Tibial nerve (tissue), 4 donors: ENCODE results near the gene CHTF8. TPM values are rescaled to one million over a fixed set of nuclear protein-coding genes. Genes with fewer than 3 reads are reported as not detected.

ENCODE experiments used
- DNase-seq, 2 donors: peaks; one replicate each; pipeline ENCODE4 v3.0.0-alpha.2; 2019; ENCODE audit warnings: low spot score in 2 of 2
- H3K27ac ChIP-seq, 4 donors: fragments of 200-600 bp; sonication (generic) in 3 of 4; one replicate each; pipeline ENCODE4 v1.5.1; 2017 to 2019; ENCODE audit warnings: mild to moderate bottlenecking in 1 of 4
- H3K27me3 ChIP-seq, 2 donors: fragments of 200-600 bp; sonication (generic) in 1 of 2; one replicate each; pipeline versions ENCODE4 v1.5.1 to v1.6.0; 2017 to 2019
- H3K36me3 ChIP-seq, 3 donors: fragments of 200-600 bp; sonication (generic); one replicate each; pipeline ENCODE4 v1.5.1; 2018 to 2019
- H3K4me1 ChIP-seq, 4 donors: fragments of 200-600 bp; sonication (generic) in 3 of 4; one replicate each; pipeline ENCODE4 v1.5.1; 2017 to 2019
- H3K4me3 ChIP-seq, 4 donors: fragments of 200-600 bp; sonication (generic) in 3 of 4; one replicate each; pipeline ENCODE4 v1.5.1; 2017 to 2019; ENCODE audit warnings: mild to moderate bottlenecking in 1 of 4, moderate library complexity in 1 of 4
- H3K9me3 ChIP-seq, 4 donors: fragments of 200-600 bp; sonication (generic) in 3 of 4; one replicate each; pipeline ENCODE4 v1.5.1; 2017 to 2019
- CTCF ChIP-seq, 5 experiments: fragments of 200-600 bp in 3 of 5; fragments of 450-650 bp in 2 of 5; sonication (generic) in 3 of 5; IDR thresholded peaks; one replicate each; pipeline ENCODE4 v1.5.1; 2016 to 2019; ENCODE audit warnings: antibody characterized with exemption in 5 of 5, mild to moderate bottlenecking in 3 of 5, moderate library complexity in 2 of 5
- EP300 ChIP-seq, 2 donors: sonication (generic); formaldehyde crosslinking; IDR thresholded peaks; one replicate each; pipeline ENCODE4 v1.6.1; 2017; ENCODE audit warnings: antibody characterized with exemption in 2 of 2, mild to moderate bottlenecking in 1 of 2
- POLR2A ChIP-seq, 2 donors: fragments of 450-650 bp; IDR thresholded peaks; one replicate each; pipeline ENCODE4 v1.6.1; 2017; ENCODE audit warnings: antibody characterized with exemption in 2 of 2, mild to moderate bottlenecking in 2 of 2, moderate library complexity in 2 of 2
- WGBS, 2 donors: methylation state at CpG; one replicate each; pipeline ENCODE4 v1.1.5; 2018; 5-methylcytosine and 5-hydroxymethylcytosine counted together
- total RNA-seq, 4 donors: library from RNA; depleted of rRNA; stranded (reverse); fragments of >200 nt; gene quantifications; one replicate each; pipeline ENCODE4 v1.1.0, GENCODE V29; 2016

CHTF8 gene
- total RNA-seq, 4 donors from 2014 or later, result 58.8 to 99.0 (median 76.5) TPM

GRCh38 chr16:69100071-69100691, 32.2 kb downstream of the CHTF8 start:
- H3K27ac ChIP-seq, result no peak overlapping the region
- no peaks in the 10 kb centered on the region for H3K36me3 ChIP-seq
- H3K4me3 ChIP-seq, result no peak overlapping the region
- H3K4me1 ChIP-seq, result peaks cover 0 to 2% (median 0%) of the 10 kb centered on the region in 4 donors
- 41 to 52% methylated on average over 11 of the region's 11 CpGs for WGBS, 2 donors
- TF ChIP-seq CTCF (IDR thresholded peaks at IDR 0.05) (no peak), EP300 (IDR thresholded peaks at IDR 0.05) (no peak), POLR2A (IDR thresholded peaks at IDR 0.05) (no peak)
- H3K9me3 ChIP-seq, result no peaks in the 10 kb centered on the region
- peaks cover 0 to under 1% of the 10 kb centered on the region in 2 donors for H3K27me3 ChIP-seq
- no peak for DNase-seq

GRCh38 chr16:69095193-69095592, 37.2 kb downstream of the CHTF8 start:
- TF ChIP-seq CTCF (IDR thresholded peaks at IDR 0.05) (no peak), POLR2A (IDR thresholded peaks at IDR 0.05) (no peak), EP300 (IDR thresholded peaks at IDR 0.05) (no peak)
- Histone ChIP-seq H3K9me3 (no peaks in the 10 kb centered on the region), H3K27ac (no peak overlapping the region), H3K36me3 (no peaks in the 10 kb centered on the region), H3K27me3 (no peaks in the 10 kb centered on the region), H3K4me3 (no peak overlapping the region), H3K4me1 (no peaks in the 10 kb centered on the region)
- 84 to 87% methylated on average over 6 of the region's 6 CpGs for WGBS, 2 donors
- DNase-seq, result no peak

GRCh38 chr16:69094501-69094900, 37.9 kb downstream of the CHTF8 start:
- DNase-seq, result no peak
- WGBS, 2 donors, result 72 to 74% methylated on average over 5 of the region's 5 CpGs
- no peak overlapping the region for H3K27ac ChIP-seq
- H3K4me3 ChIP-seq, result no peak overlapping the region
- H3K36me3 ChIP-seq, result no peaks in the 10 kb centered on the region
- H3K9me3 ChIP-seq, result no peaks in the 10 kb centered on the region
- no peak for TF ChIP-seq EP300 (IDR thresholded peaks at IDR 0.05)
- TF ChIP-seq POLR2A (IDR thresholded peaks at IDR 0.05), result no peak
- TF ChIP-seq CTCF (IDR thresholded peaks at IDR 0.05), result no peak
- H3K4me1 ChIP-seq, result peaks cover 0 to under 1% (median 0%) of the 10 kb centered on the region in 4 donors
- H3K27me3 ChIP-seq, result no peaks in the 10 kb centered on the region

- TF ChIP-seq CTCF (IDR thresholded peaks at IDR 0.05), result no peak
- no peak for TF ChIP-seq EP300 (IDR thresholded peaks at IDR 0.05)
- TF ChIP-seq POLR2A (IDR thresholded peaks at IDR 0.05), result no peak
- peaks cover 0 to 5% (median 0%) of the 10 kb centered on the region in 4 donors for H3K4me1 ChIP-seq
- H3K27ac ChIP-seq, result no peak overlapping the region
- no peaks in the 10 kb centered on the region for H3K9me3 ChIP-seq
- no peaks in the 10 kb centered on the region for H3K36me3 ChIP-seq
- no peak overlapping the region for H3K4me3 ChIP-seq
- 73 to 78% methylated on average over 3 of the region's 3 CpGs for WGBS, 2 donors
- DNase-seq, result no peak
- no peaks in the 10 kb centered on the region for H3K27me3 ChIP-seq
Observed at GRCh38 chr16:69093974-69094373, 38.4 kb downstream of the CHTF8 start.

DNA sequence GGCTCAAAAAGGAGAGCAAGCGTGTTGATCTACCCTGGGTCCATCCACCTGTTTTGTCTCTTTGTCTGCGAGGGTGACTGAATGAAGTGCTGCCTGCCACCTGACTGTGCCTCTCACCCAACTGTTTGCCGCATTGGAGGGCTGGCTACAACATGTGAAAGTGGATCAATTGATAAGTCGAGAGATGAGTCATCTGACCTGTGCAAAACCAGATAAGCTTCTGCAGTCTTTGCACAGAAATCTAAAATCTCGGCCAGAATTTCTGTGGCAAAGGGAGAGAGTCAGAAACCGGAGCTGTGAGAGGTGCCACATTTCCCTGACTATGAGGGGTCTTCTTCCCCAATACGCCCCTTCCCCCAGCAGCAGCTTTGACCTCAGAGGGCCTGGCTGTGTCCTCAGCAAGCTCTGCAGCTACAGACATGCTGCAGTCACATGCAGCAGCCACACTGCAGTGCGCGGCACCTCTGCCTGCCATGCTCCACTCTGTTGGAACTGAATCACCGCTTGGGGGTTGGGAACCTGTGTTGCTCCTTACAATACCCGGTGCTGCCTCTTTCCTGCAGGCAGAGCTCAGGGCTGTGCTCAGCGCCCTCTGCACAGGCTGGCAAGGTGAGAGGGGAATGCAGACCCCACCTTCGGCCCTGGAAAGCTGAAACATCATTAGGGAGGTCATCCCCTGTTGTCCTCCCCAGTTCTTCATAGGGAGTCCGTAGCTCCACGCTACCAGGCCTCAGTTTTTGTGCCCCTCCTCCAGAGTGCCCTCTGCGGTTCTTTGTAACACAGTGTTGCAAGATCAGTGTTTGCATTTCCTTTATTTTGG, 43.1 kb downstream of the CHTF8 start:
- no peak overlapping the region for H3K4me3 ChIP-seq
- WGBS, 2 donors, result 54 to 61% methylated on average over 13 to 16 of the region's 16 CpGs
- peaks cover 0 to 33% (median 6%) of the 10 kb centered on the region in 3 donors for H3K36me3 ChIP-seq
- DNase-seq, result no peak
- H3K4me1 ChIP-seq, result peaks cover 0 to 5% (median 0%) of the 10 kb centered on the region in 4 donors
- no peaks in the 10 kb centered on the region for H3K9me3 ChIP-seq
- H3K27ac ChIP-seq, result no peak overlapping the region
- TF ChIP-seq CTCF (IDR thresholded peaks at IDR 0.05) (no peak), POLR2A (IDR thresholded peaks at IDR 0.05) (no peak), EP300 (IDR thresholded peaks at IDR 0.05) (no peak)
- no peaks in the 10 kb centered on the region for H3K27me3 ChIP-seq
